HFFc6 (cell line): Measurements from ENCODE around the gene DMAC1. TPM values are rescaled to one million over a fixed set of nuclear protein-coding genes. Genes with fewer than 3 reads are reported as not detected.

Experiments
- DNase-seq: peaks from one replicate; pipeline ENCODE4 v3.0.0-alpha.2; 2018
- H3K27ac Mint-ChIP-seq: 2 replicates; pipeline ENCODE4 v1.8.0; 2020; ENCODE audit warnings: mild to moderate bottlenecking, mixed read lengths
- H3K27me3 Mint-ChIP-seq: 2 replicates; pipeline ENCODE4 v1.8.0; 2021; ENCODE audit warnings: mild to moderate bottlenecking, moderate library complexity, mixed read lengths; ENCODE audit not compliant: insufficient read depth
- H3K36me3 Mint-ChIP-seq: 2 replicates; pipeline ENCODE4 v1.8.0; 2021; ENCODE audit warnings: low read depth, mixed read lengths
- H3K4me1 Mint-ChIP-seq: 2 replicates; pipeline ENCODE4 v1.8.0; 2020; ENCODE audit warnings: low read depth, mixed read lengths
- H3K4me3 Mint-ChIP-seq: 2 replicates; pipeline ENCODE4 v1.8.0; 2020; ENCODE audit warnings: mild to moderate bottlenecking, moderate library complexity, mixed read lengths
- H3K9me3 Mint-ChIP-seq: 2 replicates; pipeline ENCODE4 v1.8.0; 2020; ENCODE audit warnings: mild to moderate bottlenecking, mixed read lengths
- CTCF ChIP-seq: fragments of 200-600 bp; sonication (generic); IDR thresholded peaks from 2 replicates; pipeline ENCODE4 v1.5.0; 2021; ENCODE audit warnings: antibody characterized with exemption, mild to moderate bottlenecking
- total RNA-seq, 6 experiments: library from RNA; stranded (reverse); fragmentation: NEBNext Ultra II Directional; extraction: Animal tissue kit (Norgen Biotek cat#: 25700); gene quantifications; 2 replicates in 1 of 6; 3 replicates in 5 of 6; pipeline ENCODE4 v1.2.3, GENCODE V29; 2021

DMAC1 gene
- total RNA-seq, 6 experiments from 2014 or later: 43.2 to 55.2 (median 48.2) TPM

GRCh38 chr9:7784472-7784871, 15.1 kb downstream of the DMAC1 start:
- H3K9me3 Mint-ChIP-seq: no peaks in the 10 kb centered on the region
- H3K27ac Mint-ChIP-seq: no peak overlapping the region
- no peaks in the 10 kb centered on the region for H3K36me3 Mint-ChIP-seq
- H3K27me3 Mint-ChIP-seq: no peaks in the 10 kb centered on the region
- H3K4me1 Mint-ChIP-seq: no peaks in the 10 kb centered on the region; the same call in 1 of the 2 replicates
- no peak for DNase-seq
- TF ChIP-seq CTCF: no peak
- no peak overlapping the region for H3K4me3 Mint-ChIP-seq

GRCh38 chr9:7783635-7784063, 15.9 kb downstream of the DMAC1 start:
- no peak for TF ChIP-seq CTCF
- Mint-ChIP-seq H3K27me3 (no peaks in the 10 kb centered on the region), H3K9me3 (no peaks in the 10 kb centered on the region), H3K27ac (no peak overlapping the region), H3K36me3 (no peaks in the 10 kb centered on the region), H3K4me3 (no peak overlapping the region), H3K4me1 (no peaks in the 10 kb centered on the region; the same call in 1 of the 2 replicates)
- DNase-seq: no peak

DNA sequence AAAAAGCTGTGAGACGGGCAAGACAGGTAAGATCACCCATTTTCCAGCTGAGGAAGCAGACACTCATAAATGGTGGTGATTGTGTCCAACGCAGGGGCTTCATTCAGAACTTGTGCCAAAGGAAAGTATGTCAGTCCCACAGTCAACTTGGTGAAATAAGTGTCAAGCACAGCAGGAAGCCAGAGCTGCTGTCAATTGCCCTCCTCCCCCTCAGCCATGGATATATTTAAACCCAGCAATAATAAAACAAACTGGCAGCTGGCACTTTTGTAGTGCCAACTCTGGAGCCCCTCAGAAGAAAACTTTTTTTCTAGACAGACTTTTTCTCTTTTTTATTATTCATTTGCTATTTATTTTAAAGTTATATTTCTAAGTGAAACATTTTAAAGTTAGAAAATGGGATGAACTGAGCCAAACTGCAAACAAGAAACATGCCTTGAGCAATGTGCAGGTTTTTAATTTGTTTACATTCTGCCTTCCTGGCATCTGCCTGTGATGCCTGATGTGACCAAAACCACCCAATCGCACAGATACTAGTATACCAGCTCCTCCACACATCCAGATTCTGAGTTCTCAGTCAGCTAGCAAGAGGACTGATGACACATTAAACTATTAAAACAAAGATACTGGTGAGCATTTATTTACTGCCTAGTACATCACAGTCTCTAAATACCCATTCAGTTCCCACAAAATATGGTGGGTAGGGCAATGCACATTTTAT, 17.0 kb downstream of the DMAC1 start:
- H3K4me1 Mint-ChIP-seq: no peaks in the 10 kb centered on the region; the same call in 1 of the 2 replicates
- H3K4me3 Mint-ChIP-seq: no peak overlapping the region
- H3K27ac Mint-ChIP-seq: no peak overlapping the region
- no peak for TF ChIP-seq CTCF
- H3K9me3 Mint-ChIP-seq: no peaks in the 10 kb centered on the region
- H3K27me3 Mint-ChIP-seq: no peaks in the 10 kb centered on the region
- no peak for DNase-seq
- no peaks in the 10 kb centered on the region for H3K36me3 Mint-ChIP-seq

- H3K4me3 Mint-ChIP-seq: no peak overlapping the region
- no peak for TF ChIP-seq CTCF
- no peaks in the 10 kb centered on the region; the same call in 1 of the 2 replicates for H3K4me1 Mint-ChIP-seq
- DNase-seq: peak; percentile 46
- H3K36me3 Mint-ChIP-seq: no peaks in the 10 kb centered on the region
- H3K9me3 Mint-ChIP-seq: no peaks in the 10 kb centered on the region
- H3K27me3 Mint-ChIP-seq: no peaks in the 10 kb centered on the region
- peak overlapping the region; percentile 21; the same call in 1 of the 2 replicates for H3K27ac Mint-ChIP-seq
These were observed 19.2 kb downstream of the DMAC1 start for GRCh38 chr9:7780261-7780988.

DNA sequence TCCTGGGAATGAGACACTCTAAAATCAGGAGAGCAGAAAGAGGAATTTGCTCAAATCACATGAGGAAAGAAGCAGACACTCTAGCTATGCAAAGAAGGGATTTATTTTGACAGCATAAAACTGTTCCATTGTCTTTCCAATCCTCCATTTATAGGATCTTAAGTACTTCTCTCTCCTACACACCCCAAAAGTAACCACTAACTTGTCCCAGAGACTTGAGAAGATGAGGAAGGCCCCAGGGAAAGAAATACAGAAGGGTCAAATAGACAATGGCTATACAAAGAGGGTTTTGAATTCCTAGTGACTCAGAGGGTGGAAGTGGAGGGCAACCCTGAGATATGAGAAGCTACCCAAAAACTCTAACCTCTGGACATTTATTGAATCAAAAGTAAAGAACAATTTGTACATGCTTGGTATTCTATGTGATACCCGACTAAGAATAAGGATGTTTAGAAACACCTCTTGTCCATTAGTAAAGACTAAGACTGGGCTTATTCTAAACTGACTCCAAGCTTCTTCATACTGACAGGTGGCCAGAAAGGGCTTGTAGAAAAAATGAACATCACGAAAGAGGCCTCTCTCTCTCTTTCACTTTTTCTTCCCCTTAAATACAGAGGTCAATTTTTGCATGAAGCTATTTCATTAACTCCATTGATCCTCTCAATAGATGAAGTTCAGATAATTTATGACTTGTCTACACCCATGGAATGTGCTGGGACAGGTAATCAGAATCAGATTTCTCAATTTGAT, 20.6 kb downstream of the DMAC1 start:
- DNase-seq: no peak
- Mint-ChIP-seq H3K4me3 (no peak overlapping the region), H3K36me3 (no peaks in the 10 kb centered on the region), H3K27me3 (no peaks in the 10 kb centered on the region), H3K4me1 (no peaks in the 10 kb centered on the region; the same call in 1 of the 2 replicates), H3K9me3 (no peaks in the 10 kb centered on the region), H3K27ac (no peak overlapping the region)
- no peak for TF ChIP-seq CTCF
